ENCODE results near the gene RNF10.
"Not testable (repeated sequence)": the region's sequence is repeated elsewhere in the genome, so short reads cannot be mapped to it uniquely, and the experiment has no call there.

The RNF10 gene

DNA sequence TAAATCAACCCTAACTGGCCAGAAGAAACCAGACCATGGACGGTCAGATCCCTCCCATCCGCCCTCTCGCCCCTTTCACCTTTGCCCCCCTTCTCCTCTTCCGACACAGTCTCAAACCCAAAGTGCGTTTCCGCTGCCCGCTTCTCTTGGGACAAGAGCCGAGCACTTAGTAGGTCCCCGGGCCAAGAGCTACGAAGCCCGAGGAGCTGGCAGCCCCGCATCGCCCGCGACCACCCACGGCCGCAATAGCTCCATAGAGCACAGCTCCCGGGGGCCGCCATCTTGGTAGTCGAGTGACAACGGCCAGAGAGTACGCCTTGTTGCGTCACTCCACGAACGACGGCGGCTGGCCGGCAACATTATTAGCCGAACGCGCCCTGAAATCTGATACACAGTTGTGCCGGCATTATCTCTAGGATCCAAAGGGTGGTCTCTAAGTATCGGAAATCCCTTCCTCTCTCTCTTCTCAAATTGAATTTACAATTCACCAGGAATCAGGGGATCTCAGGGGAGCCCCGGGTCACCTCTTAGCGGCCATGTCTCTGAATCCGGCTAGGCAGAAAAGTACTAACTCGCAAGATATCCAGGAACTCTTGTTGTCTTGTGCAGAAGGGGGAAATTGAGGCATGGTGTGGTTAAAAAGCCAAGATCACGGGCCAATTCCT lies 5.2 kb upstream of the RNF10 start, which contains the start of gene COQ5:
COQ5 (minus strand) TSS at position 298 of the 665 bp plus-strand sequence; CDS start at position 281, 17 bp downstream.
- ATAC-seq: peak; percentile 93 to 98

- no peak for ATAC-seq
Measured at GRCh38 chr12:120529641-120530417, 4.3 kb upstream of the RNF10 start.

DNA sequence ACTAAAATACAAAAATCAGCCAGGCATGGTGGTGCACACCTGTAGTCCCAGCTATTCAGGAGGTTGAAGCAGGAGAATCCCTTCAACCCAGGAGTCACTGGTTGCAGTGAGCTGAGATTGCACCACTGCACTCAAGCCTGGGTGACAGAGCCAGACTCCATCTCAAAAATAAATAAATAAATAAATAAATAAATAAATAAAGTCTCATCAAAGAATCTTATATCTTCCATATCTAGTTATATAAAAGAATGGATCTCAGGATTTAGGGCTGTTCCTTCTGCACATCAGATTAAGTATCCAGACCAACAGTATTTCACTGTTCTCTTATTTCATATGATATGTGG lies 3.8 kb upstream of the RNF10 start:
- not testable (repeated sequence) for ATAC-seq

DNA sequence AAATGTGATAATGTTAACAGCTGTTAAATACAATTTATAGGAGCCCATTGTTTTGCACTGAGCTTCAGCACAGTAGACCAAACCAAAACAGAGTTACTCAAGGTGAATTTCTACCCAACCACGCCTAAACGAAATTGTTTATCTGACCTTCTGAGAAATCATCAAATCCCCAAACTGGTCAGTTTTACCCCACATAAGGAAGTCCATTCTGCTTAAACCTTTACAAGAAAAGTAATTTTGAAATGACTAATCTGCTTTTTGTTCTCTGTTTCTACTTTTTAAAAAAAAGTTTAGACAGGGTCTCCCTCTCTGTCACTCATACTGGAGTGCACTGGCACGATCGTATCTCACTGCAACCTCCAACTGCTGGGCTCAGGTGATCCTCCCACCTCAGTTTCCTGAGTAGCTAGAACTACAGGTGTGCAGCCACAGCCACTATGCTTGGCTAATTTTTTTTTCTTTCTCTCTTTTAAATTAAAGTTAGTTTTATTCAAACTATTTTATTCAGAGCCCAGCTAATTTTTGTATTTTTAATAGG lies 1.4 kb upstream of the RNF10 start:
- no peak for ATAC-seq

GRCh38 chr12:120534703-120535655 lies 823 bp downstream of the RNF10 start:
- ATAC-seq: peak; percentile 63 to 66

DNA sequence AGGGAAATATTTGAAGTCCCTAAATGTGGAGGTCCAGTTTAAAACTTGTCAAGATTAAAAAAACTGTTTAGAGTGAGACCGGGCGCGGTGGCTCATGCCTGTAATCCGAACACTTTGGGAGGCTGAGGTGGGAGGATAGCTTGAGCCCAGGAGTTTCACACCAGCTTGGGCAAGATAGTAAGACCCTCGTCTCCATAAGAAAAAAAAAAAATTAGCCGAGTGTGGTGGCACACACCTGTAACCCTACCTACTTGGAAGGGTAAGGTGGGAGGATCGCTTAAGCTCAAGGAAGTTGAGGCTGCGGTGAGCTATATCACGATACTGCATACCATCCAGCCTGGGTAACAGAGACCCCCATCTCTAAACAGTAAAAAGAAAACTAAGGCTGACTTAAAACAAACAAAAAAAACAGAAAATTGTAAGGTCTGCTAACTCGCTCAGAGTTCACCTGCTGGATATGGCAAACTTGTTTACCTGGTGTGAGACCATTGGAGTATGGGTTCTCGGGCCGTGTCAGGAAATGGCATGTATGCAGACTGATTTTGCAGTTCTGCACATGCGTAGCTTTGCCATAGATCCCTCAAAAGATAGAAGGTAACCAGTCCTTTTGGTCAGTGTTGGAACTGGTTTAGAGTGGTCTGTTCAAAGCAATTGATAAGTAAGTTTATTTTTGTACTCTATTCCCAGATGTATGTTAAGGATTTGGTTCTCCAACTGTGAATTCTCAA lies 2.1 kb downstream of the RNF10 start:
- ATAC-seq: no peak

DNA sequence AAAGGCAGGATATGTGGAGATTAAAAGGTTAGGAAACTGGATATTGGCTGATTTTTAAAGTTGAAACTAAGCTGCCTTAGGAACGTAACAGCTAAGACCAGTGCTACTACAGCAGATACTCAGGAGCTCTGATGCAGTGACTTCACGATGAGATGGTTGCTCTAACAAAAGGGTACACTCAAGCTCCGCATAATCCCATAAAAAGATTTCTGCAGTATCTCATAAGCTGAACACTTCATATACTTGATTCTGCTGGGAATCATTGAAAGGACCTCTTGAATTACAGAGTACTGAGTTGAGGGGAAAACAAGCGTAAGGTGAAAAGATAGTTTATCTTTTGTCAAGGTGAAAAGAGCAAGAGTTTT lies 3.7 kb downstream of the RNF10 start:
- no peak for ATAC-seq

DNA sequence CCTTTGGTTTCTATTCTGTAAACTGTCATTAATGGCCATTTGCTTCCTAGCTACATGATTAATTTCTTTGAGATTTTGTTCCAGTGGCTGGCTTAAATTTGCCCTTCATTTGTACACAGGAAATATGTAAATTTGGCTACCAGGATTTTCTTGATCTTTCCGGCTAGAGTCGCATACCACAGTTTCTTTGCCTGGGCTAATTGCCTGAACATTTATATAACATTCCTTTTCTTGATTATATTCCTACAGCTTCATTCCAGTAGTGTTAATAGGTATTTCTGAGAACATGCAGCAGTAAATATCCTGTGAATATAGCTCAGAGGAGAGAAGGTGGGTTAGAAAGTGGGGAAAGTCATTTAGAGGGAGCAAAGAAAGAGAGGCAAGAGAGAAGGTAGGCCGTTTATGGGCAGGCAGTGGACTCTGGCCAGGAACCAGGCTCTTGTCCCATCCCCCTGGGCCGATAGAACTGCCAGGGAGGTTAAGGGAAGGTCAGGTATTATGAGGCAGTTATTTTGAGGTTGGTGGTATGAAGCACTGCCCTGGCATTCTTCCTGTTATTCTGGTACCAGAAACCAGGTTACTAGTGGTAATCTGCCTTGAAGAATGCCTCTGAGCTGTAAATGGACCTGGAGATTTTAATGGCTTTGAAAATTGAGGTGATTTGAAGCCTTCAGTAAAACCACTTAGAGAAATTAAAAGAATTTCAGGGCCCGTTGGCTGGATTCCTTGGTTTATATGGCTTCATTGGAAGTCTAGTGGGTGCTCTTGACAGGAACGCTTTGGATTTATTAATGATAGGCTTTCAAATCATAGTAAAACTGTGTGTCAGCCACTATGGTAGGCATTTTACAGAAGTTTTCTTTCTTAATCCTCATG lies 4.4 kb downstream of the RNF10 start:
- ATAC-seq: no peak

DNA sequence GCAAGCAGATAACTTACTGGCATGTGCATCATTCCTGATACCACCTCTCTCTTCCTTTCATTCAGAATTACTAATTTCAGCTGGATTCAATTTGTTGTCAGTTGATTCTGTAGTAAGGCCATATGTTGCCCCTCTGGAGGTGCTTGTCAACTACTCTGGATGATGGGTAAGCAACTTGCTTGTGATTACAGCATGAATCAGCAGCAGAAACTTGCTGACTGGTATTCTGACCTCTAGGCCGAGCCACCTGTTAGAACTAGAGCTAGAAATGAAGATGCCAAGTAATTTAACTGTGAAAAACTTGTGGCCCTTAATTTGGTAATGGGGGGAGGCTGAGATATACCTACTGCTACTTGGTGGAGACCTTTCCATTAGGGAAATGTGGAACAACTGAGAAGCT lies 5.1 kb downstream of the RNF10 start:
- peak; percentile 49 to 69 for ATAC-seq

DNA sequence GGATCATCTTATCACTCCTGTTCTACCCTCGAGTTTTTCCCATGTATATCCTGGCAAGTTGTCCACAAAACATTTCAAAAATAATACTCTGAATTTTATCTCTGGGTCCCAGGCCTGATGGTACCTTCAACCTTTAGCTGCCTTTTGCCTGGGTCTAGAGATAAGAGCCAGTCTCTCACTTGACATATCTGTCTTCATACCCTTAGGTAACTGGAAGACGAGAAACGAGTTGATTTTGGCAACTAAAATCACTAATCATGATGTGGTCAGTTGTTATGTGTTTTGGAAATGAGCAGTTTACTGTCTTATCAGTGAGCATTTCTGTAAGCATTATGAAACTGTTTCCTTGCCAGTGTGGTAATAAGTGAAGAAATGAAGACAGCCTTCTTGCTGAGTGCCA lies 6.3 kb downstream of the RNF10 start:
- no peak for ATAC-seq

- no peak for ATAC-seq
Measured at GRCh38 chr12:120542166-120542565, 8.0 kb downstream of the RNF10 start.

GRCh38 chr12:120544691-120545090 lies 10.5 kb downstream of the RNF10 start:
- no peak for ATAC-seq

DNA sequence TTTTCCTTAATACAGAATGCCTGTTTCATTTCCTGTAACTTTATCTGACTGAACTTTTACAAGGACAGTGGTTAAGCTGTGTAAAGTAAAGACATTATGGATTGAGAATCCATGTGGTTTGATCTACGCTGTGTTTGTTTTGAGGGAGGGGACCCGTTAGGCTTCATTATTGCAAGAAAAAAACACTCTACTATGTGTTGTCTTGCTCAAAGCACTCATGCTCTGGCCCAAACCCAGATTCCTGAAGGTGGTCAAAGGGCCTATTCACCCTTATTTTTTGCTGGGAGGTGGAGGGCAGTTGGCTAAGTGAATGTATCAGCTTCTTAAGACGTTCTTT lies 11.9 kb downstream of the RNF10 start:
- ATAC-seq: no peak

DNA sequence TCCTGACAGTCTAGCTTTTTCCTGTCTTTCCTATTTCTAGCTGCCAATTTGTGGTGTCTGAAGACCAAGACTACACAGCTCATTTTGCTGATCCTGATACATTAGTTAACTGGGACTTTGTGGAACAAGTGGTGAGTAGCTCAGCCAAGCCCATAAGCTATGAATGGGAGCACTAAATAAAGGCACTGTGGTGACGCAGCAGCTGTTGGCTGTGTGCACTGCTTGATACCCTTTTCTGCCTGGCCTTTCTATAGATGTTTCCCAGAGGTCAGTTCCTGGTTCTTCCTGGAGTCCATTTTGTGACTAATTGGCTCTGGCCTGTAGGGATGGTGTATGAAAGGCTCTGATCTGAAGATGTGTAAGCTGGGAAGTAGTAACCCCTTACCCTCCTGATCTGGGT lies 20.5 kb downstream of the RNF10 start:
- ATAC-seq: no peak

DNA sequence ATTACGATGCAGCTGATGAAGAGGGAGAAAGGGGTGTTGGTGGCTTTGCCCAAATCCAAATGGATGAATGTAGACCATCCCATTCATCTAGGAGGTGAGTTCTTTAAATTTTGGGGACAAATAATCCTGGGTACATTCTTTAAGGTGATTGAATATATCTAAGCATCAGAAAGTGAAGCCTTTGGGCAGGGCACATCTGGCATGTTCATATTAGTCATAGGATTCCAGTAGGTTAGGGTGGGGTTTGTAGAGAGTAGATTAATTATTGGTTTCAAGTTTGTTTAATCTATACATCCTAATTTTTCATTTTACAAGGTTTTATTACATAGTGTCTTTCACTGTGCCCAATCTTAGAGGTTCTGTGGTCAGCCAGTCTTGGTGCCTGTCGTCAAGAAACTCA lies 23.4 kb downstream of the RNF10 start:
- ATAC-seq: no peak

DNA sequence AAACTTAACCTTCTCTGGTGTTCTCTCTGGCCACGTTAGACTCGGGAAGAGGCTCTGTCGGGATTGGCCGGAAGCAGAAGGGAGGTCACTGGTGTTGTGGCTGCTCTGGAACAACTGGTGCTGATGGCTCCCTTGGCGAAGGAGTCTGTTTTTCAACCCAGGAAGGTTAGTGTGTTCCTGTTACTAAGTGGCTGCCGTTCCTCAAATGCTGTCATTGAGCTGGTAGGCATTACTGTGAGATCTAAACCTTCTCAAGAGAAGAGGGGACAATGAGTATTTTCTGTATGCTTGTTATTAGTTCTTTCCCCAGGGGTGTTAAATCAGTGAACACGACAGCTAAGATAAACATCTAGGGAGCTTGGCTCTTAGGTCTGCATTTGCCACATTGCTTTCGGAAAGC lies 28.8 kb downstream of the RNF10 start:
- ATAC-seq: no peak

DNA sequence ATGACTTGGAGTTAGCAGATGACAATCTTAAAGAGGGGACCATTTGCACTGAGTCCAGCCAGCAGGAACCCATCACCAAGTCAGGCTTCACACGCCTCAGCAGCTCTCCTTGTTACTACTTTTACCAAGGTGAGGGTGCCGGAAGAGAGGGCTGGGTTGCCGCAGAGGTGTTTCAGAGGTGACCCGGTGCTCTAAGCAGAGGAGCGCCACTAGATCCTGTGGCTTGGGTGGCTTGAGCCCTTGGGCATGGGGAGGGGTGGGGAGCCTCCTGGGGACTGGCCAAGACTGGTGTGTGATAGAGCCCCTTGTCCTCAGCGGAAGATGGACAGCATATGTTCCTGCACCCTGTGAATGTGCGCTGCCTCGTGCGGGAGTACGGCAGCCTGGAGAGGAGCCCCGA lies 29.3 kb downstream of the RNF10 start:
- no peak for ATAC-seq

DNA sequence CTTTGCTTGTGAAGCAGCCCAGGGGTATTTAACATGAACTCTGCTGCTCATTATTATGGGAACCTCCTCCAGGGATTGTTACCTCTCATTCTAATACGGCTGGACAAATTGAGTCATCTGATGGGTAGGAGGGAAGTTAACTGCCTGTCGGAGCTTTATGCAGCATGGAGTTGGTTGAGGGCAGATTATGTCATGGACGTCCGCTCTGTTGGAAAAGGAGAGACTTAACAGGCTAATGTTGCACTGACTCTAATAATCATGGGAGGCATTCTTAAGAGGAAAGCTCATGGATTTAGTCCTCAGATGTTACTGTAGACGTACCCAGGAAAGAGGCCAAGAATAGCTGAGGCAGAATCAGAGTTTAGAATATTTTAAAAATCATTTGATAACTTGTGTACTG lies 37.1 kb downstream of the RNF10 start:
- no peak for ATAC-seq

DNA sequence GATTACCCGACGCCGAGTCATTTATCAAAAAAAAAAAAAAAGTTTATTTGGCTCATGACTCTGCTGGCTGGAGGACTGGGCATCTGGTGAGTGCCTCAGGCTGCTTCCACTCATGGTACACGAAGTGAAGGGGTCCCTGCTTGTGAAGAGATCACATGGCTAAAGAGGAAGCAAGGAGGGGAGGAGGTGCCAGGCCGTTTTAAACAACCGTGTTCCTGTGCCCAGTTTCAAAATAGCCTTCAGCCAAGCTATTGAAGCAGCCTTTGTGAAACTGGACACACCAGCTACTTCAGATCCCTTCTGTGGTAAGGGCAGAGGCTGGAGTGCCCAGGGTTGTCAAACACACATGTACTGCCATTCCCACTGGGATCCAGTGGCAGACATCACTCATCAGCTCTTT lies 39.4 kb downstream of the RNF10 start:
- no peak for ATAC-seq

DNA sequence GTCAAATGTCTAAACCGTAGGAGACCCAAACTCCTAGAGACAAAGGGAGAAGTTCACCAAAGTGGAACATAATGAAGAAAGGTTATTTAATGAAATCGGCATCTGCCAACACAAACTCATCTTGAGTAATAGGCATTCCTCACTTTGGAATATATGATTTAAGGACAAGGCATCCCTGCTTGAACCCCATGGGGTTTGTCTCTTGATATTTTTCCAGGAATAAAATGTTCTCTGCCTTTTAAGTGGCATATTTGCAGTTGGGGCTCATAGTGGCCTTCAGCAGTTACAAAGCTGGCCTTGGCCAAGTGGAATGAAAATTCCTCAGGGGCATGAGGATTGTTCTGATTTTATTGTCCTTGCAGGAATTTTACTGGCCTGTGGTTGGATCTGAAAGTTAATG lies 40.0 kb downstream of the RNF10 start:
- no peak for ATAC-seq

DNA sequence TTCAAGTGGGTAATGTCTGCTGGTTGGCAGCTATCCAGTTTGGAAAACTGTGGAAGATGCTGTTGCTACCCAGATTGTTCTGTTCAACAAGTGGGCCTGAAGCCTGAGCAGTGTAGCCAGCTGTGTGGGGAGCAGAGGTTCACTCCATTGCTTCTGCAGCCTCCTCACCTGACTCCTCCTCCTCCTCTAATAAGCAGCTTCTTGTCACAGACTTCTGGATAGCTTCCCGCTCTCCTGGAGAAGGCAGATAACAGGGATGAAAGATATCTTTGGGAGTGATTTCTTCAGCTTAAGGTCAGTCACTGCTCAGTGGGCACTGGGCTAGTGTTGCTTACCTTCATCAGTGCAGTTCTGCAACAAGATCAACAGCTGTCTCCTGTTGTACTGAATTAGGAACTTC lies 45.0 kb downstream of the RNF10 start:
- no peak for ATAC-seq
